A549 (cell line): ENCODE data around the gene OR10G6. TPM values are rescaled to one million over a fixed set of nuclear protein-coding genes. Genes with fewer than 3 reads are reported as not detected.

ENCODE experiments used
- CBX2 ChIP-seq: fragments of 200-600 bp; sonication (generic); IDR thresholded peaks from 2 replicates; pipeline ENCODE4 v1.6.1; 2016; ENCODE audit warnings: low read depth, mild to moderate bottlenecking, borderline replicate concordance
- CEBPB ChIP-seq, 2 experiments: fragments of >200 bp in 1 of 2; sonication (Bioruptor Twin) in 1 of 2; formaldehyde crosslinking in 1 of 2; IDR thresholded peaks; 2 replicates each; pipeline ENCODE4 v1.6.1; 2012 to 2016
- EHMT2 ChIP-seq: fragments of 200-600 bp; sonication (generic); IDR thresholded peaks from 2 replicates; pipeline ENCODE4 v1.6.1; 2016; ENCODE audit warnings: antibody characterized with exemption, low read depth, mild to moderate bottlenecking, moderate library complexity
- ELK1 ChIP-seq: fragments of 150-350 bp; IDR thresholded peaks from 2 replicates; pipeline ENCODE4 v1.6.1; 2014; ENCODE audit warnings: low read depth, mild to moderate bottlenecking, low read length
- HDAC2 ChIP-seq: fragments of 200-600 bp; sonication (generic); IDR thresholded peaks from 2 replicates; pipeline ENCODE4 v1.6.1; 2016
- NR3C1 ChIP-seq: fragments of >200 bp; sonication (Bioruptor Twin); formaldehyde crosslinking; IDR thresholded peaks from 3 replicates; pipeline ENCODE4 v1.6.1; 2017
- RFX5 ChIP-seq: fragments of 450-650 bp; IDR thresholded peaks from 2 replicates; pipeline ENCODE4 v1.7.1; 2014; ENCODE audit warnings: antibody characterized with exemption, mild to moderate bottlenecking, moderate library complexity
- polyA plus RNA-seq, 4 experiments: library from polyadenylated mRNA; depleted of rRNA in 3 of 4; stranded (reverse); fragments of >200 nt; fragmentation: RNase III in 1 of 4; extraction: RNeasy Plus Mini Kit Qiagen cat#74134 plus additional on column Dnase treatment in 1 of 4; gene quantifications; 2 replicates in 3 of 4; 3 replicates in 1 of 4; pipeline ENCODE4 v1.2.3, GENCODE V29; 2011 to 2017
- TF ChIP-seq, protein P1 (sequence below): fragments of 250-450 bp; sonication (Bioruptor Pico); IDR thresholded peaks from 2 replicates; pipeline ENCODE4 v1.5.0; 2020; ENCODE audit warnings: low read depth, mild to moderate bottlenecking, moderate library complexity
- TF ChIP-seq, protein P2 (sequence below): IDR thresholded peaks from 2 replicates; pipeline ENCODE4 v1.6.1; 2012
- TF ChIP-seq, protein P3 (sequence below): fragments of >200 bp; sonication (Bioruptor Twin); formaldehyde crosslinking; IDR thresholded peaks from 2 replicates; pipeline ENCODE4 v1.6.1; 2016

The OR10G6 gene
- polyA plus RNA-seq, 2 of the 4 experiments (the other 2 are of a cell fraction) = not detected

DNA sequence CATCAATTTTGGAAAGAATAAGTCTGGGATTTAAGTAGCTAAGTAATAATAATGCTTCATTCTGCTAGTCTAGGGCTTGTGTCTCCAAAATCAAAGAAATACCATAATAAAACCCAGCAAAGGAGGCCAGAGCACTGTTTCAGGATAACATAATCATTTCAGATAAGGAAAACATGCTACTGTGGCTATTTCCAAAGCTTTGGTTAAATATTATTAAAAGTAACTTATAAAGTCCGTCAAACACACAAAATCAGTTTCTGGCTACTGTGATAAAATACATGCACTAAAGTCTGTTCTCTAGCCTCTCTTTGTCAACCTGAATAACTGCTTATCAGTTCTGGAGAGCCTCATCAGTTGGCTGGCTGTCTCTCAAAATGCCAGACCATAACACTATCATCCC, 49.8 kb downstream of the OR10G6 start (continued):
- no peak for TF ChIP-seq ELK1
- TF ChIP-seq CBX2 = no peak
- no peak for TF ChIP-seq NR3C1
- TF ChIP-seq, protein P1, sequence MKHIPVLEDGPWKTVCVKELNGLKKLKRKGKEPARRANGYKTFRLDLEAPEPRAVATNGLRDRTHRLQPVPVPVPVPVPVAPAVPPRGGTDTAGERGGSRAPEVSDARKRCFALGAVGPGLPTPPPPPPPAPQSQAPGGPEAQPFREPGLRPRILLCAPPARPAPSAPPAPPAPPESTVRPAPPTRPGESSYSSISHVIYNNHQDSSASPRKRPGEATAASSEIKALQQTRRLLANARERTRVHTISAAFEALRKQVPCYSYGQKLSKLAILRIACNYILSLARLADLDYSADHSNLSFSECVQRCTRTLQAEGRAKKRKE = no peak
- no peak for TF ChIP-seq RFX5
- TF ChIP-seq, protein P2, sequence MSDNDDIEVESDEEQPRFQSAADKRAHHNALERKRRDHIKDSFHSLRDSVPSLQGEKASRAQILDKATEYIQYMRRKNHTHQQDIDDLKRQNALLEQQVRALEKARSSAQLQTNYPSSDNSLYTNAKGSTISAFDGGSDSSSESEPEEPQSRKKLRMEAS = no peak
- no peak for TF ChIP-seq EHMT2
- TF ChIP-seq, protein P3, sequence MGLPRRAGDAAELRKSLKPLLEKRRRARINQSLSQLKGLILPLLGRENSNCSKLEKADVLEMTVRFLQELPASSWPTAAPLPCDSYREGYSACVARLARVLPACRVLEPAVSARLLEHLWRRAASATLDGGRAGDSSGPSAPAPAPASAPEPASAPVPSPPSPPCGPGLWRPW = no peak
- no peak for TF ChIP-seq CEBPB (IDR thresholded peaks at IDR 0.05)
- TF ChIP-seq HDAC2 = no peak

Other genes starting within 250 kb of the OR10G6 start
- gene OR6X1, start 240.6 kb downstream of the OR10G6 start, polyA plus RNA-seq (2011; rRNA removed) = not detected in 2 replicates
- gene OR6X1, start 240.6 kb downstream of the OR10G6 start, polyA plus RNA-seq (2017; fragmentation: RNase III; extraction: RNeasy Plus Mini Kit Qiagen cat#74134 plus additional on column Dnase treatment) = not detected in 3 replicates
- gene OR6M1, start 188.8 kb downstream of the OR10G6 start, polyA plus RNA-seq (2011; rRNA removed) = not detected in 2 replicates
- not detected in 3 replicates for gene OR6M1, start 188.8 kb downstream of the OR10G6 start, polyA plus RNA-seq (2017; fragmentation: RNase III; extraction: RNeasy Plus Mini Kit Qiagen cat#74134 plus additional on column Dnase treatment)
- gene TMEM225, start 109.5 kb downstream of the OR10G6 start, polyA plus RNA-seq (2011; rRNA removed) = not detected in 2 replicates
- not detected in 3 replicates for gene TMEM225, start 109.5 kb downstream of the OR10G6 start, polyA plus RNA-seq (2017; fragmentation: RNase III; extraction: RNeasy Plus Mini Kit Qiagen cat#74134 plus additional on column Dnase treatment)
- gene OR8D4, start 93.0 kb downstream of the OR10G6 start, polyA plus RNA-seq (2011; rRNA removed) = not detected in 2 replicates
- gene OR8D4, start 93.0 kb downstream of the OR10G6 start, polyA plus RNA-seq (2017; fragmentation: RNase III; extraction: RNeasy Plus Mini Kit Qiagen cat#74134 plus additional on column Dnase treatment) = not detected in 3 replicates
- gene OR4D5, start 55.5 kb downstream of the OR10G6 start, polyA plus RNA-seq (2011; rRNA removed) = not detected in 2 replicates
- not detected in 3 replicates for gene OR4D5, start 55.5 kb downstream of the OR10G6 start, polyA plus RNA-seq (2017; fragmentation: RNase III; extraction: RNeasy Plus Mini Kit Qiagen cat#74134 plus additional on column Dnase treatment)
- gene OR6T1, start 51.3 kb downstream of the OR10G6 start, polyA plus RNA-seq (2011; rRNA removed) = not detected in 2 replicates
- gene OR6T1, start 51.3 kb downstream of the OR10G6 start, polyA plus RNA-seq (2017; fragmentation: RNase III; extraction: RNeasy Plus Mini Kit Qiagen cat#74134 plus additional on column Dnase treatment) = not detected in 3 replicates
- gene OR10S1, start 17.4 kb downstream of the OR10G6 start, polyA plus RNA-seq (2011; rRNA removed) = not detected in 2 replicates
- gene OR10S1, start 17.4 kb downstream of the OR10G6 start, polyA plus RNA-seq (2017; fragmentation: RNase III; extraction: RNeasy Plus Mini Kit Qiagen cat#74134 plus additional on column Dnase treatment) = not detected in 3 replicates
- gene OR10G4, start 17.8 kb upstream of the OR10G6 start, polyA plus RNA-seq (2011; rRNA removed) = not detected in 2 replicates
- gene OR10G4, start 17.8 kb upstream of the OR10G6 start, polyA plus RNA-seq (2017; fragmentation: RNase III; extraction: RNeasy Plus Mini Kit Qiagen cat#74134 plus additional on column Dnase treatment) = not detected in 3 replicates
- not detected in 2 replicates for gene OR10G9, start 27.9 kb upstream of the OR10G6 start, polyA plus RNA-seq (2011; rRNA removed)
- gene OR10G9, start 27.9 kb upstream of the OR10G6 start, polyA plus RNA-seq (2017; fragmentation: RNase III; extraction: RNeasy Plus Mini Kit Qiagen cat#74134 plus additional on column Dnase treatment) = not detected in 3 replicates
- not detected in 2 replicates for gene OR10G8, start 31.6 kb upstream of the OR10G6 start, polyA plus RNA-seq (2011; rRNA removed)
- gene OR10G8, start 31.6 kb upstream of the OR10G6 start, polyA plus RNA-seq (2017; fragmentation: RNase III; extraction: RNeasy Plus Mini Kit Qiagen cat#74134 plus additional on column Dnase treatment) = not detected in 3 replicates
- not detected in 2 replicates for gene OR10G7, start 46.2 kb upstream of the OR10G6 start, polyA plus RNA-seq (2011; rRNA removed)
- not detected in 3 replicates for gene OR10G7, start 46.2 kb upstream of the OR10G6 start, polyA plus RNA-seq (2017; fragmentation: RNase III; extraction: RNeasy Plus Mini Kit Qiagen cat#74134 plus additional on column Dnase treatment)
- gene VWA5A, start 120.3 kb upstream of the OR10G6 start, polyA plus RNA-seq (2011; rRNA removed) = 1.5 TPM in 2 replicates
- gene VWA5A, start 120.3 kb upstream of the OR10G6 start, polyA plus RNA-seq (2017; fragmentation: RNase III; extraction: RNeasy Plus Mini Kit Qiagen cat#74134 plus additional on column Dnase treatment) = 0.12 to 0.24 TPM (median 0.18 TPM) in 3 replicates
- gene OR10D3, start 188.2 kb upstream of the OR10G6 start, polyA plus RNA-seq (2011; rRNA removed) = not detected in 2 replicates
- gene OR10D3, start 188.2 kb upstream of the OR10G6 start, polyA plus RNA-seq (2017; fragmentation: RNase III; extraction: RNeasy Plus Mini Kit Qiagen cat#74134 plus additional on column Dnase treatment) = not detected in 3 replicates
- gene OR8G1, start 245.9 kb upstream of the OR10G6 start, polyA plus RNA-seq (2011; rRNA removed) = not detected in 2 replicates
- not detected in 3 replicates for gene OR8G1, start 245.9 kb upstream of the OR10G6 start, polyA plus RNA-seq (2017; fragmentation: RNase III; extraction: RNeasy Plus Mini Kit Qiagen cat#74134 plus additional on column Dnase treatment)